B cell (primary cell): ENCODE measurements around the gene CFAP61.

ENCODE experiments used
- EZH2 ChIP-seq: IDR thresholded peaks from 2 replicates; pipeline ENCODE4 v1.6.1; 2012; ENCODE audit warnings: borderline replicate concordance, low read depth, mild to moderate bottlenecking, moderate library complexity, low read length; ENCODE audit not compliant: insufficient read depth, poor library complexity, severe bottlenecking
- TF ChIP-seq, protein P1 (sequence below): fragments of 200-600 bp; IDR thresholded peaks from one replicate; pipeline ENCODE4 v1.8.0; 2022; ENCODE audit warnings: antibody characterized with exemption, mild to moderate bottlenecking

DNA sequence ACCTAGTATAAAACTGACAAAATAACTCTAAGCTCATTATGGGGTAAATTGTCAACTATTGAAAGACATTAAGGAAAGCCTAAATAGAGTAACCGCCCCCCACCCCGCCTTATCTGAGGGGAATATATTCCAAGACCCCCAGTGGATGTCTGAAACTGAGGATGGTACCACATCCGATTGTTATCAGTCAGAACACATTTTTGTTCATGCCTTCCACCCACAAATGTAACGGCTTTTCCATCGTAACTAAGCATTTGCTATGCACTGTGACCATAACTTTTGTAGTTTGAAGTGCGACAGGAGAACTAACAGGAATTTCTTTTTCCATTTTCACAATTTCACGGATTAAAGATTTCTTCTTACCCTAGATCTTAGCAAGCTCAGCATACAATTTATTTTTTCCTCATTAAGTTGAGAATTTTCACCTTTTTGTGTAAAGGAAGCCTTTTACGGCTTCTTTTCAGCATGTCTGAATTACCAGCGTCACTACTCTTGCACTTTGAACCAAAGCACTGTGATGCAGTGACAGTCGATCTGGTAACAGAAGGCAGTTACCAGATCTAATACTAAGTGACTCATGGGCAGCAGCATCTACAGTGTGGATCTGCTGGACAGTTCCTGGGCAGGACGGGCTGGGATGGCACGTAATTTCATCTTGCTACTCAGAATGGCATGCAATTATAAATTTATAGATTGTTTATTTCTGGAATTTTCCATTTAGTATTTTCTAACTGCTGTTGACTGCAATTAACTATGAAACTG lies 11.8 kb downstream of the CFAP61 start:
- TF ChIP-seq, protein P1, sequence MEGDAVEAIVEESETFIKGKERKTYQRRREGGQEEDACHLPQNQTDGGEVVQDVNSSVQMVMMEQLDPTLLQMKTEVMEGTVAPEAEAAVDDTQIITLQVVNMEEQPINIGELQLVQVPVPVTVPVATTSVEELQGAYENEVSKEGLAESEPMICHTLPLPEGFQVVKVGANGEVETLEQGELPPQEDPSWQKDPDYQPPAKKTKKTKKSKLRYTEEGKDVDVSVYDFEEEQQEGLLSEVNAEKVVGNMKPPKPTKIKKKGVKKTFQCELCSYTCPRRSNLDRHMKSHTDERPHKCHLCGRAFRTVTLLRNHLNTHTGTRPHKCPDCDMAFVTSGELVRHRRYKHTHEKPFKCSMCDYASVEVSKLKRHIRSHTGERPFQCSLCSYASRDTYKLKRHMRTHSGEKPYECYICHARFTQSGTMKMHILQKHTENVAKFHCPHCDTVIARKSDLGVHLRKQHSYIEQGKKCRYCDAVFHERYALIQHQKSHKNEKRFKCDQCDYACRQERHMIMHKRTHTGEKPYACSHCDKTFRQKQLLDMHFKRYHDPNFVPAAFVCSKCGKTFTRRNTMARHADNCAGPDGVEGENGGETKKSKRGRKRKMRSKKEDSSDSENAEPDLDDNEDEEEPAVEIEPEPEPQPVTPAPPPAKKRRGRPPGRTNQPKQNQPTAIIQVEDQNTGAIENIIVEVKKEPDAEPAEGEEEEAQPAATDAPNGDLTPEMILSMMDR, result no peak
- TF ChIP-seq EZH2, result no peak
